Head of caudate nucleus (tissue), 42 donors: Measurements from ENCODE around the gene RPL34.

ENCODE experiments used
- DNase-seq, 42 donors: peaks; one replicate each; pipeline versions ENCODE4 v3.0.0 to v3.0.0-alpha.2; 2020 to 2021; ENCODE audit warnings: mixed read lengths in 7 of 42
- intact Hi-C: fragments of 100-400 bp; cut with DNase I; formaldehyde crosslinking; loops from one replicate; pipeline ENCODE4 v1.15.0; 2022

The RPL34 gene

DNA sequence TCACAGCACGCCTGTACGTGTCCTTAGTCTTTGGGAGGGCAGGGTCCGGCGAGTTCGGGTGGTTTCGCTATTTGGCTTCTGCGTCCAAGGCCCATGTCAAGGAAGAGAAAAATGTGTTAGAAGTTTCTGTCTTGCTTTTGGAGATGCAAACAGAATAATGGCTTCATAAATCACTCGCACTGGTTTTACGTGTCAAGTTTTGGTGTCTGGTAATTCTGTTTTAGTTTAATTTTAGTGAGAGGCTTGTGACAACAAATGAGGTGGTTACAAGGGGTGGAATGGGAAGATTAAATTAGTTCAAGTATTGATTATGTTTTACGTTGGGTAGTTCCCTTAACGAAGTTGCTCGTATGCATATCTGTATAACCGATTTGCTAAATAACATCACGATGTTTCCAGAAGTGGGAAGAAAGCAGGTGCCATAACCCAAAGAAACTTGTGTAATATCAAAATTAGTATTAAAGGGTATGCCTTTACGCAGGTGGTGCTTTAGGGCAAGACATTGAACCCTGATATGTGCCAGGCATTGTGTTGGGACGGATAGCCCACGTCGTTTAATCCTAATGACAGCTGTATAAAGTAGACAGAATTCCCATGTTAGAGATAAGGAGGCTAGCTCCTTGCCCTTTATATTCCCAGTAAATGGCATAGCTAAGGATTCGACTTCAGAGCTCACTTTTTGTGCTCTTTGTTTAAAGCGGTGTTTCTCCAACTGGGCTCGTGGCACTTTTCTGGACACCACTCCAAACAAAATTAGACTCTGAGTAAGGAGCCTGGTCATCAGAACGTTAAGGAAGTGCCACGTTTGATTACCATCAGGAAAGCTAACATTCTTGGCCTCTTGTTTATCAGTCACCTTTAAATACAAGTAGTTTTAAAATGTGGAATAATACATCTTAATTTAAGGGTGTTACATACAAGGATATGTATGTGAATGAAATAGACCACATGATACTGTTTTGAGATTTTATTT lies 843 bp downstream of the RPL34 start:
- no peak for DNase-seq
- intact Hi-C loops: no loop called here

DNA sequence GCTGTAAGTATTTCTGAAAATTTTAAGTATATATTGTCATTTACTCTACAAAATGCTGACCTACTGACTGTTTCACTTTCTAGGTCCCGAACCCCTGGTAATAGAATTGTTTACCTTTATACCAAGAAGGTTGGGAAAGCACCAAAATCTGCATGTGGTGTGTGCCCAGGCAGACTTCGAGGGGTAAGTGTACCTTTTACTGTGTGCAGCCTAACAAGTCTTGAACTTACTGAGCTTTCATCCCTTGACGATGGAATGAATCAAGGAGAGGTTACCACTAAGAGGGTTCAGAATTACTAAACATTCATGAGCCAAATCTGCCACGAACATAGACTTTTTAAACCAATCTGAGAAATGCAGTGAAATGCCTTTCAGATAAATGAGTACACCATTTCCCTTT lies 1.6 kb downstream of the RPL34 start:
- intact Hi-C loops: no loop called here
- DNase-seq: no peak

DNA sequence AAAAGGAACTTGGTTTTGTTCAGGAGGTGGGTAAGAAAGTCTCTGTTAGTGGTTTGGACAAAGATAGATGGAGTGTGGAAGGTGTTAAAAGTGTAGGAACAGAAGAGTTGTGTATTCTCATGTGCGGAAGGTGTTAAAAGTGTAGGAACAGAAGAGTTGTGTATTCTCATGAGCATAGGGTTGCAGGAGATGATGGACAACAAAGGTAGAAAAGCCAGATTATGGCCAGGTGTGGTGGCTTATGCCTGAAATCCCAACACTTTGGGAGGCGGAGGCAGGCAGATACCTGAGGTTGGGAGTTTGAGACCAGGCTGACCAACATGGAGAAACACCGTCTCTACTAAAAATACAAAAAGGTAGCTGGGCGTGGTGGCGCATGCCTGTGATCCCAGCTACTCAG lies 2.5 kb downstream of the RPL34 start:
- no peak for DNase-seq
- intact Hi-C loops: no loop called here

DNA sequence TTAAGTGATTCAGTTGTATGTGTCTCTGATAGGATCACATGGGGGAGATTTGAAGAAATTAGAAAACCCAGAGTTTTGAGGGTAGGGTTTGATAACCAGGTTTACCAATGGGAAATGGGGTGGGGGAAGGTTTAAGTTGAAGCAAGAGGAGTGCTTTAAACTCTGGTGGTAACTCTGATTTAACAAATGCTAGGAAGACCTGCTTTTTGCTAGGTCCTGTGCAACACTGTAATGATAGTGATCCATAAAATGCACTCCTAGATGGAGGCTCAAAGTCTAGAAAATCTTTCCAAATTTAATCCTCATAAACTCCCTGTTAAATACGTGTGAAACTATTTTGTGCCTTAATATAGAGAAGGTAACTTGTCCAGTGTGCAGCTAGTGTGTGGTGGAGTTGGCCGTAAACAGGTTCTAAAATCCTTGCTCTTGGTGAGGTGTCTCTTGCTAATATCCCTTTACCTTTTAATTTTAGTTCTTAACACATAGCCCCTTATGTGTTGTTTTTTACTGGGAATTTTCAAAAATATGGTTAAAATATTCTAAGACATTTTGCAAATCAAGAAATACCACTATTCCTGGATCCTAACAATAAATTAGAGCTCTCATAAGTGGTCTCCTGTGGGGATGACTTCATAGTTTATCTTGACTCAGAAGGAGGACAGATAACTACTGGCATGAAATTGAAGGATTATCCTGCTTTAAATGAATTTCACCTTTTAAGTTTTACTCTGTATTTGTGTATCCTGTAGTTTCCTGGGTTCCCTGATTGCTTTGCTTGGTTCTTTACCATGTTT lies 4.1 kb downstream of the RPL34 start:
- intact Hi-C loops: no loop called here

DNA sequence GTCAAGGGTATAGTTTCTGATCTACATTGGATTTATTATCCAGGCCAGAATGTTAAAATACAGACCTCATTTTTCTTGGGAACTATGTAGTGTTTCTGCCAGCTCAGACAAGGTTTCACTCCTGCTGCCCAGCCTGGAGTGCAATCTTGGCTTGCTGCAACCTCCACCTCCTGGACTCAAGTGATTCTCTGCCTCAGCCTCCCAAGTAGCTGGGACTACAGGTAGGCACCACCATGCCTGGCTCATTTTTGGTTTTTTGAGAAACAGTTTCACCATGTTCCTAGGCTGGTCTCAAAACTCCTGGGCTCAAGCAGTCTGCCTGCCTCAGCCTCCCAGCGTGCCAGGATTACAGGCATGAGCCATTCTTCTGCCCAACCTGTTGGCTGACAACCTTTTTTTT lies 5.7 kb downstream of the RPL34 start:
- intact Hi-C loops: no loop called here
- no peak for DNase-seq

More for the DNA sequence above, 4.1 kb downstream of the RPL34 start:
- DNase-seq: no peak

DNA sequence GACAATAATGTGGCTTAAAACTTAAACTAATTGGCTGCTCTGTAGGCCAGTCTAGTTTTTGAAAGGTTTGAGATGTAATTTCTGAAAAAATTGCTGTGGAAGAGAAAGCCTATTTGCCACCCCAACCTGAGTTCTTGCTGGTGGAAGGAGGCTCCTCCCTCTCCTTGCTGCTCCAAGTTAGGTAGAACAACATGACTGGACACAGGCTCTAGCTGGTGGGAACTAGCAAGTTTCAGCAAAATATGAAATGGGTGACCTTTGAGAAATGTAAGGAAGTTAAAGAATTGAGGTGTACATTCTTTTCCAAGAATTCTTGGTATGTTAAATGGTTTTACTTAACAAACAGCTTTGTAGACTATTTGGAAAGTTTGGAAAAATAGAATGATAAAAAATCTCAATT lies 8.0 kb downstream of the RPL34 start:
- no peak for DNase-seq
- intact Hi-C loops: no loop called here

DNA sequence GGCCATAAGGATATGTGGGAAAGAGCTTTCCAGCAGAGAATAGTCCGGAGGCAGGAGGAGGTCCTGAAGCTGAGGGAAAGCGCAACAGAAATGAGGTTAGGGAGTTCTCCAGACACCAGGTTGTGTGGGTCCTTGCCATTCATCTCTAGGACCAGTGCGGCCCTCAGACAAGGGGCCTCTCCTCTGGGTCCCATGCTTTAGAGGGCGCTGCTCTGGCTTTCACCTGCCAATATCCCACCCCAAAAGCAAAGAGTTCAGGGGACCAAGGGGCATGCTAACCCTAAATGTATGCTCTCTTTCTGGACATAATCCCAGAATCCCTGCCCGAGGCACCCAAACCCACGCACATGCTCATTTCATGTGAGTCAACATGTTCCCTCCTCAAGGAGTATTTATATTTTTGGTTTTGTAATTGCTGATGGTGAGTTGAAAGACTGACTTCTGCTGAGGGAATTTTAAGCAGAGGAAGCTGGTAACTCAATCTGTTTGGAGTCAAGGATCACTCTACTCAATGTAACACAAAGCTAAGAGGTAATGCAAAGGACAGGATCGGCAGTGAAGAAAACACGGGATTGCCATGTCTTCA lies 14.8 kb downstream of the RPL34 start:
- intact Hi-C loops: no loop called here
- no peak for DNase-seq

DNA sequence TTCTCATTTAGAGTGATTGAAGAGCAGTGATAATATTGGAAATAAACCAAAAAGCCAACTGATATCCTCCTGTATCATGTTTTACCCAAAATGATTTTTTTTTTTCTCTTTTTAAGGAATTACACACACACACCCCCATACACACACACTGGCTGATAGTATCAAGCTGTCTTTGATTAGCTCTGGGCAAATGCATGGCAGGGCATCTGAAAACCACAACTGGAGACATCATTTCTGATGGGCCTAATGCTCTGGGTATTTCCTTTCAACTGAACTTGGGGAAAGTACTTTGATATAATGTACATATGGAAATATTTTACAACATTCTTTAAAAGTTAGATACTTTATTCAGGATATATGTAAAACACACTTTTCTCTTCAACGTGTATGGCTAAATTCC lies 15.9 kb downstream of the RPL34 start:
- no peak for DNase-seq
- intact Hi-C loops: no loop called here

- intact Hi-C loops: no loop called here
- DNase-seq: no peak
Measured at GRCh38 chr4:108637856-108638255, 17.5 kb downstream of the RPL34 start.

DNA sequence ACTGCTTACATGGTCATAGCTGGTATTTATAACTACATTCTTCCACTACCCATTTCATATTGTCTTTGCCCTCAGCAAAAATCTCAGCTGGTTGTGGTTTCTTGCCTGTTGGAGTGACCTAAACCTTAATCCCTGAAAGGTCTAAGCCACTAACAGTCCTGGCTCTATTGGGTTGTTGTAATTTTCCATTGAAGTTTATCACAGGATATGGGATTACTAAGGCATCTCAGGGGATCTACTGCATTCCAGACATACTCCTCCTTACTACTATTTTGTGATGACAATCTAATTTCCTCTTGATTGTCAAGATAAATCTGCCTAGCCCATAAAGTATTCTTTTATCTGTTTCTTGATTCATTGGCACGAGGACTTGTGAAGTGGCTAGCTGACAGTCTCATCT lies 23.9 kb downstream of the RPL34 start:
- DNase-seq: no peak
- intact Hi-C loops: no loop called here

DNA sequence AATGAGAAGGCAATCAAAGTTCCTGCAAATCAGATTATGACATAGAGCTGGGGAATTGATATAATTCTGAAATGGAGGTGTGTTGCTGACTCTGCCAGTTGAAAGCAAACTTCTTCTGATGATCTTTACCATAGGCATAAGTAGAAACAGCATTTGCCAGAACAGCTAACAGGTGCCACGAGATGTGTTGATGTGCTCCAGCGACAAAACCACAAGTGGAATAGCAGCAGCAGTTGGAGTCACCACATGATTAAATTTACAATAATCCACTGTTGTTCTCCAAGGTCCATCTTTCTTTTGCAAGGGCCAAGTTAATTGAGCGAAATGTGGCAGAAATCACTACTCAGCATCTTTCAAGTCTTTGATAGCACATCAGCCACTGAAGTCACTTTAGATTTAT lies 26.3 kb downstream of the RPL34 start:
- intact Hi-C loops: no loop called here
- DNase-seq: no peak

- intact Hi-C loops: no loop called here
- DNase-seq: no peak
Measured at GRCh38 chr4:108649863-108650211, 29.5 kb downstream of the RPL34 start.

DNA sequence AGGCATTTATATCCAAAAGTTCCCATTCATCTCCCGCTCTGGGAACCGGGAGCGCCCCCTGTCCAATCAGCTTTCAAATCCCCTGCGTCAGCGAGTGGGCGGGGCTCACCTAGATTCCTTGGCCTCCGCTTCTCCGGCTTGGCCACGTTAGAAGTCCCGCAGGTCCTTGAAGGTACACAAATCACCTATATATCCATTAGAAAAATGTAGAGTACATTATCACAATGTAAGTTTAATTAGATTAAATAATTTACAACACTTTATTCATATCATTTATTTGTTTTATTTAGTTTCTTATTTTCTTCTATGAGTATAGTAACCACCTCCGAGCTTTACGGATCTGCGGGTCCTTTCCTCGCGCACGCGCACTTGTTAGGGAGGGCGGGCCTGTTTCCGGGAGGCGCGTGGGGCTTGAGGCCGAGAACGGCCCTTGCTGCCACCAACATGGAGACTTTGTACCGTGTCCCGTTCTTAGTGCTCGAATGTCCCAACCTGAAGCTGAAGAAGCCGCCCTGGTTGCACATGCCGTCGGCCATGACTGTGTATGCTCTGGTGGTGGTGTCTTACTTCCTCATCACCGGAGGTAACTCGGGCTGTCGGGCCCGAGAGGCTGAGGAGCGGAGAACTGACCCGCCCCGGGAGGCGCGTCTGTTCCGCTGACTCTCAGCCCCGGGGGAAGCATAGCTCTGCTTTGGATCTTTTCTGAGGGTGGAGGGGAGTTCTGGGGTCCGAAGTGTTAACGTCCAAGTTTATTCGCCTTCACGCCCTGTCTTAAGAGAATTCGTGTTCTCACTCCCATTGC lies 30.0 kb downstream of the RPL34 start, which contains the start of gene OSTC:
Gene OSTC, plus strand, starts transcription at position 388 of the 802 bp plus-strand sequence. Its CDS starts 57 bp downstream, at position 445.
- peak; percentile 94 to 99 (median 97) for DNase-seq

GRCh38 chr4:108651014-108651791 lies 30.8 kb downstream of the RPL34 start:
- intact Hi-C loops: no loop called here
- no peak for DNase-seq

More for the DNA sequence above, 30.0 kb downstream of the RPL34 start, which contains the start of gene OSTC:
- intact Hi-C loops: no loop called here

DNA sequence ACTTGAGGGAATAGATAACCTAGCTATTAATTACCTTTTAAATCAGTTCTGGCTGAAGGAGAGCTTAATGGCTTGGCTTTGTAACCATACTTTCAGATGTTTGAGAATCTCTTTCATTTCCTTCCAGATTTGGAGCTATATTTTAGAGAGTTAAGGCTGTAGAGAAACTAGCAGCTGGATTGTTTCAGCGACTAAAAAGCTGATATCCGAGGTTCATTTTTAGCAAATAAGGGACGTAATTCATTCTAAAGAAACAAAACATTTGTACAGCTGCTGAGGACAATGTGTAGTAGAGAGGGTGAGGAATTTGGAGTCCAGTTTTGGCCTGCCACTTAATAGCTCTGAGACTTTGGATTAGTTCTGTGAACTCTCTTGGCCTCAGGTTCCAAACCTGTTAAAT lies 42.3 kb downstream of the RPL34 start:
- no peak for DNase-seq
- intact Hi-C loops: no loop called here

DNA sequence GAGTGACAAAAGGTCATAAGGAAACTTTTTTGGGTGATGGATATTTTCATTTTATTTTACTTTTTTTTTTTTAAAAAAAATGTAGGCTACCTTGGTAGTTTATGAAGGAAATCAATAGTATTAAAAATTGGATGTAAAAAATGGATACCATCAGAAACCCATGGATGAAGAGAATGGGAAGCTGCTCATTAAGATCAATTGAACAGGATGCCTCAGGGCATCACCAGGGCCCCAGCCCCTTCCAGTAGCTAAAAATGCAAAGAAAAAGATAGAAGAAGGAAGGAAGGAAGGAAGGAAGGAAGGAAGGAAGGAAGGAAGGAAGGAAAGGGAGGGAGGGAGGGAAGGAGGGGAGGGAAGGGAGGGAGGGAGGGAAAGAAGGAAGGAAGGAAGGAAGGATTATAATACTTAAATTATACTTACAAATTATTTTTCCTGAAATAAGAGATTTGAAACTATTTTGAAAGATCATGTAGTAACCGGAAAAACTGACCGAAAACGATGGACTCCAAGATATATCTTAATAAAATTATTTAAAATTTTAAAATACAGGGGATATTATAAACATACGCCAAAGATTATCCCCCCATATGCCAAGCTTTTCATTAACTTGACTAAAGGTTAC lies 54.1 kb downstream of the RPL34 start:
- intact Hi-C loops: no loop called here
- no peak for DNase-seq
